ENCODE measurements around the gene ZDHHC11B.

The ZDHHC11B gene

GRCh38 chr5:660491-661030, 124.0 kb downstream of the ZDHHC11B start:
- DNase-seq (ENCODE audit: low spot score): no peak
